WTC11 (cell line): ENCODE results near the gene CCDC136.

Source experiments
- ATF3 ChIP-seq: sonication (generic); formaldehyde crosslinking; conservative IDR thresholded peaks from 2 replicates; pipeline ENCODE4 v1.8.1; 2022; ENCODE audit warnings: mild to moderate bottlenecking, missing genetic modification reagents
- CBFB ChIP-seq: sonication (generic); formaldehyde crosslinking; IDR thresholded peaks from 2 replicates; pipeline ENCODE4 v1.8.1; 2022; ENCODE audit warnings: mild to moderate bottlenecking, low read depth, missing genetic modification reagents
- CTCF ChIP-seq: fragments of 200-600 bp; IDR thresholded peaks from 2 replicates; pipeline ENCODE4 v1.8.0; 2022; ENCODE audit warnings: antibody characterized with exemption
- HMGXB4 ChIP-seq: sonication (generic); formaldehyde crosslinking; IDR thresholded peaks from 2 replicates; pipeline ENCODE4 v1.8.1; 2023; ENCODE audit warnings: mild to moderate bottlenecking, moderate library complexity, missing genetic modification reagents
- JUN ChIP-seq: sonication (generic); formaldehyde crosslinking; IDR thresholded peaks from 2 replicates; pipeline ENCODE4 v1.8.0; 2023; ENCODE audit warnings: mild to moderate bottlenecking, missing genetic modification reagents
- OVOL2 ChIP-seq: fragments of 250-450 bp; sonication (Bioruptor Pico); IDR thresholded peaks from 2 replicates; pipeline ENCODE4 v1.9.0; 2021; ENCODE audit warnings: mild to moderate bottlenecking, borderline replicate concordance
- SMAD3 ChIP-seq: sonication (generic); formaldehyde crosslinking; IDR thresholded peaks from 2 replicates; pipeline ENCODE4 v1.8.0; 2022; ENCODE audit warnings: missing genetic modification reagents, mild to moderate bottlenecking, borderline replicate concordance
- SMAD4 ChIP-seq: sonication (generic); formaldehyde crosslinking; IDR thresholded peaks from 2 replicates; pipeline ENCODE4 v1.8.0; 2022; ENCODE audit warnings: mild to moderate bottlenecking, missing genetic modification reagents
- STAT6 ChIP-seq: sonication (generic); formaldehyde crosslinking; conservative IDR thresholded peaks from 2 replicates; pipeline ENCODE4 v1.8.1; 2023; ENCODE audit warnings: mild to moderate bottlenecking, low read depth, missing genetic modification reagents, moderate library complexity
- TP53 ChIP-seq: sonication (generic); formaldehyde crosslinking; IDR thresholded peaks from 2 replicates; pipeline ENCODE4 v1.8.1; 2023; ENCODE audit warnings: mild to moderate bottlenecking, missing genetic modification reagents
- USF2 ChIP-seq: sonication (generic); formaldehyde crosslinking; IDR thresholded peaks from 2 replicates; pipeline ENCODE4 v1.8.1; 2023; ENCODE audit warnings: mild to moderate bottlenecking, missing genetic modification reagents, moderate library complexity
- ZNF232 ChIP-seq: sonication (generic); formaldehyde crosslinking; IDR thresholded peaks from 2 replicates; pipeline ENCODE4 v1.8.0; 2022; ENCODE audit warnings: mild to moderate bottlenecking, missing genetic modification reagents

- no peak for TF ChIP-seq OVOL2 (CRISPR knock-in tag)
- TF ChIP-seq SMAD4 (CRISPR knock-in tag) = no peak
- TF ChIP-seq CTCF = no peak
- no peak for TF ChIP-seq SMAD3 (CRISPR knock-in tag)
- no peak for TF ChIP-seq HMGXB4
- no peak for TF ChIP-seq JUN (CRISPR knock-in tag)
- no peak for TF ChIP-seq CBFB
- TF ChIP-seq ATF3 (CRISPR knock-in tag) = no peak
- TF ChIP-seq STAT6 (CRISPR knock-in tag) = no peak
- TF ChIP-seq USF2 (CRISPR knock-in tag) = no peak
- TF ChIP-seq ZNF232 (CRISPR knock-in tag) = no peak
- TF ChIP-seq TP53 (CRISPR knock-in tag) = no peak
Measured at GRCh38 chr7:128811631-128812430, 20.1 kb downstream of the CCDC136 start.
